ENCODE data around the gene PEMT. TPM values are rescaled to one million over a fixed set of nuclear protein-coding genes. Genes with fewer than 3 reads are reported as not detected.

PEMT gene
- total RNA-seq, 2 donors from 2014 or later, result 16.9 to 23.8 TPM

- Histone ChIP-seq H3K4me3 (no peak overlapping the region), H3K9me3 (no peaks in the 10 kb centered on the region), H3K9ac (ENCODE audit: low read depth in 2 of 2, low read length in 2 of 2) (no peak overlapping the region), H3K4me1 (peaks cover 5% of the 10 kb centered on the region), H3K27ac (no peak overlapping the region), H3K27me3 (no peaks in the 10 kb centered on the region), H3K36me3 (no peaks in the 10 kb centered on the region)
- intact Hi-C loops (cut with DNase I), result no loop called here
- no peak for DNase-seq
- no peak for TF ChIP-seq CTCF (IDR thresholded peaks at IDR 0.05)
These were observed 119.1 kb downstream of the PEMT start for GRCh38 chr17:17472333-17472920.

DNA sequence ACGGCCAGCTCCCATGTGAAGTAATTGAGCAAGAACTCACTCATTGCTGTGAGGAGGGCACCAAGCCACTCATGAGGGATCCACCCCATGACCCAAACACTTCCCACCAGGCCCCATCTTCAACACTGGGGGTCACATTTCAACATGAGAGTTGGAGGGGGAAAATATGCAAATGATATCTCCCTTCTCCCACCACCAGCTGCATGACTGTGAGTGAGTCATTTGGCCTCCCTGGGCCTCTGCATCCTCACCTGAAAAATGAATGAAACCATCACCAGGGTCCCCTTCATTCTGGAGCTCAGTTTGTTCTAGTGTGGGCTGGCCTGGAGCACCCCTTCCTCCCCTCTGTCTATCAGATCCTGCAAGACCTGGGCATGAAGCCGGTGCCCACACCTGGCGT, 121.5 kb downstream of the PEMT start:
- Histone ChIP-seq H3K4me3 (no peak overlapping the region), H3K27me3 (no peaks in the 10 kb centered on the region), H3K9me3 (no peaks in the 10 kb centered on the region), H3K27ac (no peak overlapping the region), H3K36me3 (no peaks in the 10 kb centered on the region), H3K9ac (ENCODE audit: low read depth in 2 of 2, low read length in 2 of 2) (no peak overlapping the region), H3K4me1 (peaks cover 5% of the 10 kb centered on the region)
- intact Hi-C loops (cut with DNase I), result no loop called here
- no peak for TF ChIP-seq CTCF (IDR thresholded peaks at IDR 0.05)
- no peak for DNase-seq

GRCh38 chr17:17469358-17469757, 122.2 kb downstream of the PEMT start:
- no peak for TF ChIP-seq CTCF (IDR thresholded peaks at IDR 0.05)
- no peak overlapping the region for H3K9ac ChIP-seq (ENCODE audit: low read depth in 2 of 2, low read length in 2 of 2)
- peaks cover 5% of the 10 kb centered on the region for H3K4me1 ChIP-seq
- no peak overlapping the region for H3K4me3 ChIP-seq
- no peaks in the 10 kb centered on the region for H3K36me3 ChIP-seq
- no peaks in the 10 kb centered on the region for H3K27me3 ChIP-seq
- intact Hi-C loops (cut with DNase I), result no loop called here
- no peaks in the 10 kb centered on the region for H3K9me3 ChIP-seq
- no peak for DNase-seq
- H3K27ac ChIP-seq, result no peak overlapping the region

DNA sequence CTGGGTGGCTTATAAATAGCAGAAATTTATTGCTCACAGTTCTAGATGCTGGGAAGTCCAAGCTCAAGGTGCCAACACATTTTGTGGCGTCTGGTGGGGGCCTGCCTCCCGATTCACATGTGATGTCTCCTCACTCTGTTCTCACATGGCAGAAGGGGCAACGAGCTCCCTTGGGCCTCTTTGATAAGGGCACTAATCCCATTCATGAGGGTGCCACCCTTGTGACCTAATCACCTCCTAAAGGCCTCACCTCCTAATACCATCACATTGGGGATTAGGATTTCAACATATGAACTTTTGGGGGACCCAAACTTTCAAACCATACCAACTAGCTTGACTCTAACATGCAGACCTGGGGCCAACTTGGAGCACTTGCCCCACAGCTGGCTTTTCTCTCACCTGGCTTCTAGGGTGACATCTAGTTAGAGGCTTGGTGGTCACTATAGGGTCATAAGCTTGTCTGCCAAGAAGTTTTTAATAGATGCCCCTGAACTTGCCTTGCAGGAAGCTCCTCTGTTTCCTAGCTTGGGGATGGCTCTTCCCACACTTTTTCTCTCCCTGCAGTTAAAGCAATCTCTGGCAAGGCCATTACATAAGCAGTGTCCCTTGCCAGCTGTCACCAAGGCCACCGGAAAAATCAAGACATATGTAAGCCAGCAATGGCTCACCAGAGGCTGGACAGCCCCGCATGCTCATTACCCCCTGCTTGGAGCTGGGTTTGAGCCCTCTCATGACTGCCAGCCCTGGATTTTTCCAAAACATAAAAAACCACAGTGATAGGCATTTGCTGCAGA, 123.1 kb downstream of the PEMT start:
- DNase-seq, result no peak
- Histone ChIP-seq H3K27me3 (no peaks in the 10 kb centered on the region), H3K9ac (ENCODE audit: low read depth in 2 of 2, low read length in 2 of 2) (no peak overlapping the region), H3K4me3 (no peak overlapping the region), H3K4me1 (peaks cover 5% of the 10 kb centered on the region), H3K36me3 (no peaks in the 10 kb centered on the region), H3K27ac (peak overlapping the region; percentile 30), H3K9me3 (no peaks in the 10 kb centered on the region)
- intact Hi-C loops (cut with DNase I), result no loop called here
- no peak for TF ChIP-seq CTCF (IDR thresholded peaks at IDR 0.05)

GRCh38 chr17:17467720-17468119, 123.8 kb downstream of the PEMT start:
- peak overlapping the region; percentile 30 for H3K27ac ChIP-seq
- TF ChIP-seq CTCF (IDR thresholded peaks at IDR 0.05), result no peak
- H3K9me3 ChIP-seq, result no peaks in the 10 kb centered on the region
- H3K27me3 ChIP-seq, result no peaks in the 10 kb centered on the region
- no peaks in the 10 kb centered on the region for H3K36me3 ChIP-seq
- intact Hi-C loops (cut with DNase I), result no loop called here
- H3K9ac ChIP-seq (ENCODE audit: low read depth in 2 of 2, low read length in 2 of 2), result peak overlapping the region in 1 of 2 donors; percentile 9
- DNase-seq, result peak; percentile 83
- H3K4me1 ChIP-seq, result peaks cover 5% of the 10 kb centered on the region
- no peak overlapping the region for H3K4me3 ChIP-seq
